NCI-H187 treated with DMSO at 0.1 percent for 48 hours (cell line): ENCODE data around the gene COL23A1.

Experiments
- DNase-seq: peaks from one replicate; lab custom pipeline; 2025; lab: John Stamatoyannopoulos, UW

The COL23A1 gene

GRCh38 chr5:178474562-178475184 lies 115.5 kb downstream of the COL23A1 start:
- no peak for DNase-seq

GRCh38 chr5:178473854-178474253 lies 116.3 kb downstream of the COL23A1 start:
- no peak for DNase-seq

GRCh38 chr5:178472138-178472537 lies 118.1 kb downstream of the COL23A1 start:
- no peak for DNase-seq

- no peak for DNase-seq
These were observed 118.5 kb downstream of the COL23A1 start for GRCh38 chr5:178471711-178472110.

DNA sequence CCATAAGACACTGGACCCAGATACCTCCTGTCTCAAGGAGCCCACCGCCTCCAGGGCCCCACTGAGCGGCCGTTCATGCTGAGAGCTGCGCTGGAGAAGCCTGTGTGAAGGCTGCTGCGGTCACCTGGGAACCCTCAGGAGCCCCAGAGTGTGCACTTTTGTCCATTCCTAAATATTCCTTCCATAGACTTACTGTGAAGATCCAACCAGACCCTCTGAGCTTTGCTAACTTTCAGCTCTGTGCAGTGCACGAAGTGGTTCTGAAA lies 119.5 kb downstream of the COL23A1 start:
- no peak for DNase-seq

DNA sequence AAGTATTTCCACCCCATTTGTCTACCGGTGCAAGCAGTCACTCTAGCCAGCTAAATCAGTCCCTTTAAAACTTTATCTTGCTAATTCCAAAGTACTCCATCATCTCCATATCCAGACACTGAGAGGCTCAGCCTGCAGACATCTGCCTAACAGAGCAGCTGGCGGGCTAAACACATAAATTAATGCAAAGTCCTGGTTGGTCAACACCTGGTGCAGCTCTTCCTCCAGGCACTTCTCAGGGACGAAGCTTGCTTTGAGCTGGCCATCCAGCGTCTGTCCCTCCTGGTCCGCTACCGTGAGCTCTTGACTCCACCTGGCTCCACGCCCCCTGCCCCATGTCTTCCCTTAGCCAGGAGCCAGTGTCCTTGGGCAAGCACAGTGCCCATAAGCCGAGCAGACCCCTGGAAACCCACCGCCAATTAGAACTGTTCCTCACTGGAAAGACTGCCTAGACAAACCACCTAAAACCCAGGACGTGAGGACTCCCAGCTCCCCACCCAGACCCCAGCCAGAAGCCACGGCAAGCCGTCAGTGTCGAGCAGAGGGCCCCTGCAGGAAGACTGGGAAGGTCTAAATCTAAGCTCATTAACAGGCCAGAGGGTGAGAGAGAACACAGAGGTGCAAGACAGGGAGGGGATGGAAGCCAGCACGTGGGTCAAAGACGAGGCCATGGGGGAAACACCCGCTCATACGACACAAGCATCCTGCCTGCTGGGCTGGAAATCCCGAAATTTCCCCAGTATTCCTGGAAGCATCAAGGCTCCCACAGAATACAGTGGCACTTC lies 120.0 kb downstream of the COL23A1 start:
- no peak for DNase-seq

DNA sequence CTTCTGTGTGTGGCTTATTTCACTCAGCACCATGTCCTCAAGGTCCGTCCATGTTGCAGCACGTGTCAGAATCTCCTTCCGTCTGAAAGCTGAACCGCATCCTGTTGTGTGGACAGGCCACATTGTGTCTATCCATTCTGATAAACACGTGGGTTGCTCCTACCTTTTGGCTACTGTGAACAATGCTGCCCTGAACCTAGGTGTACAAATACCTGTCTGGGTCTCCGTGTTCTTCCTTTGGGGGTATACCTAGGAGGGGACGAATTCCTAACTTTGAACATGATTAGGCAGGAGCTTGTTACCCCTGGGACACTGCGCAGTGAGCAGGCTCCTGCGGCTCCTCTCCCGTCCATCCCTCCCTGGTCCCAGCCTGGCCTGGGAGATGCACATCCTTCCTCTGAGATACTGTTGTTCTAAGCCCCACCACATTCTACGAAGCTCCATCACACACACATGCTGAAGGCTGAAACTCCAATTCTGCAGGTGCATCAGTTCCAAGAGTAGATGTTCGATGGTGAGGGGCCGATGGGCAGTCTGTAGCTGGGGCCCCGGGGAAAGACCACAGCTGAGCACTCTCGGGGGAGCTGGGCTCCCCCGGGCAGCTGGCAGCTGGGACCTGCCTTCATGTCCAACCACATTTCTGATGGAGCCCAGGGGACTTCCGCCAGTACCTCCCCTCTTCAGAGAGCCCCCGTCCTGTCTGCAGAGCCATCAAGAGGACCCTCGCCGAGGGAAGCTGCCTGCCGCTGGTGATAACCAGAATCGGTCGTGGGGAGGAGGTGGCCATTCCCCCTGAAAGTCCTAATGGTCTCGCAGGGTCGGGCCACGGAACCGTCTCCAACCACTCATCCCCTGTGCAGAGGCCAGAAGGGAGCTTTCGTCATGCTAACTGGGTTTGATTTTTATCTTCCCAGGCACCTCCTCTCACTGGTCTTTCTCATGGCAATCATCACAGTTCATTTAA lies 120.9 kb downstream of the COL23A1 start:
- DNase-seq, result no peak

GRCh38 chr5:178468196-178468685 lies 122.0 kb downstream of the COL23A1 start:
- no peak for DNase-seq

DNA sequence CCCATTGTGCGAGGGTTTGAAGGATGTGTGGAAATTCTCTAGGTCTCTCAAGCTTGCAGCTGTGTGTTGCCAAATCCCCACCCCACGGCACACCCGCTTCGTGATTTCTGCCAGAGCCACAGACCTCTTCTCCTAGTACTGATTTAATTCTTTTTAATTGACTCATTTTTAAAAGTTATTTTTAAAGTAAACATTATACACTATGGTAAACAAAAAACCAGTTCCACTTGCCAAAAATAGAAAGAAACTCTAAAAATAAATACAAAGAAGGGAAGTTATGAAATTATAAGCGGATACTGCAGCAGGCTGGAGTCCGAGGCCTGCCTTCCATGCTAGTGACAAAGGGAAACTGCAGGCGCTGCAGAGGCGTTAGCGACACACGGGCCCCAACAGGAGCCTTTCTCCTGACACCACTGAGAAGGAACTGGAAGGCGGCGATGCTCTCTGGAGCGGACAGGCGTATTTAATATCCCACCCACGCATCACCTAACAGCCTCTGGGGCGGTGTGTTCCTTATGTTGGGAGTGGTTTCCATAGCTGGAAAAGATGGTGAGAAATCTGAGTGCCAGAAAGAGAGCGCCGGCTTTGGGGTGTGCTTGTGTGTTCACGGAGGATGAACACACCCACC lies 122.5 kb downstream of the COL23A1 start:
- DNase-seq, result no peak

- no peak for DNase-seq
These were observed 123.0 kb downstream of the COL23A1 start for GRCh38 chr5:178467205-178467567.

DNA sequence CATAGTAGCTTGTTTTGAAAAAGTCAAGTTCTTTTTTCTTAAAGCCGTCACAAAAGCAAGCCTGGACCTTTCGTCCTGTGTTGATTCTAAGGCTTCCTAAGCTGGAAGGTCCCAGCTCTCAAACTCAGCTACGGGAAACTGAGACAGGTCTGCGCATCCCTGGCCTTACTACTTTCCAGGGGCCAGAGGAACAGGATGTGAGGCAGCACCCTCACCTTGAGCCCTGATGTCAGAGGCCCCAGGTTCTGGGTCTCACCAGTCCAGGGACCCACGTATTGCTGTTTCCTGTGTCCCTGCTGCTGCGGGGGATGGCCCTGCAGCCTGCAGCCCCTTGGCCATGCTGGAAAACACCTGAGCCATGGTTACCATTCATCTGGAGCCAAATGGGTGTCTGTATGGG lies 123.9 kb downstream of the COL23A1 start:
- no peak for DNase-seq

GRCh38 chr5:178465861-178466288 lies 124.3 kb downstream of the COL23A1 start:
- no peak for DNase-seq

DNA sequence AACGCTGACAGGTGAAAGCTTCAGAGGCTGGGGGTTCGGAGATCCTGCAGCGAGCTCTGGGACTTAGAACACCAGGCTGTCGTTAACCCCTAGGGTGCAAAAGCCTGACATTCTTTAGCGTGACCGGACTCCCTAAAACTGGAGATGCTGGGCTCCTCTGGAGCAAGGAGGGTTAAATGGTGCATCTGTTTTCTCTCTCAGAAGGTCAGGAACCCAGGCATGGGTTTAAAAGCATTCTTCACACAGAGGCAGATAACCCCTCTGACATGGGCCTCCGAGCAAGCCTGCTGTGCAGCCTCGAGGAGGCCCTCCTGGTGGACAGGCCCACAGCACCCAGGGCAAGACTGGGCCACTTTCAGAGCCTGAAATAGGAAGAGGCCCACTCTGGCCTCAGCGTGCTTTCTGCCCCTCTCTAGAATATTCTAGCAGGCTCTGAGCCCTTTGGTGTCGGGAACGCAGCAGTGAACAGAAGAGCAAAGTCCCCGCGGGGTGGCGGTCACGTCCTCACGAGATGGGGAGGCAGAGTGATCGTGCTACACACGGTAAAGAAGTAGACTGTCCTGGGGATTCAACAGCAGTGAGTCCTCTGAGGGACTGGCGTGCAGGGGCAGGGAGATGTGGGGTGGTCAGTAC lies 124.8 kb downstream of the COL23A1 start:
- no peak for DNase-seq

DNA sequence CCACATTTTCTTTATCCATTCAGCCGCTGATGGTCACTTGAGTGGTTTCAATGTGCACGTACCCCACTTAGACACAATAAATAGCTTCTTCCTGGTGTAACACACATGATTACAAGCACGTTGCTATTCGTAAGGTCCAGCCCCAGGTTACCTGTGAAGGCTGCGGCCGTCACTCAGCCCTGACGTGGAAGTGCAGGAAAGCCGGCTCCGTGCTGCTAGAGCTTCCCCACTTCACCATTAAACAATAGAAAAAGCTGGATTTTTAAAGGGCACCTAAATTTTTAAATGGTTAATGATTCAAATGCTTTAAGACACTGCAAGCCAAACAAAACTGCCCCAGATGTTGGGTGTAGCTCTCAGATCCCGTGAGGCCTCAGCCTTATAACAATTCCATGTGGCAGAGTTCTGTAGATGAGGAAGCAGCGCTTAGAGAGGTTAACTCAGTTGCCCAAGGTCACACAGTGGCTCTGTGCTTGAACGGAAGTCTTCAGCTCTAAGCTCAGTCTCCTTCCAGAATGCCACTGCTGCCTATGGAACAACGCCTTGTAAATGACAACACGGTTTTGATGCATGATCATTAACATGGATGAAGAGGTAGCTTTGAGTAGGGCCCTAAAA lies 125.7 kb downstream of the COL23A1 start:
- DNase-seq, result no peak

DNA sequence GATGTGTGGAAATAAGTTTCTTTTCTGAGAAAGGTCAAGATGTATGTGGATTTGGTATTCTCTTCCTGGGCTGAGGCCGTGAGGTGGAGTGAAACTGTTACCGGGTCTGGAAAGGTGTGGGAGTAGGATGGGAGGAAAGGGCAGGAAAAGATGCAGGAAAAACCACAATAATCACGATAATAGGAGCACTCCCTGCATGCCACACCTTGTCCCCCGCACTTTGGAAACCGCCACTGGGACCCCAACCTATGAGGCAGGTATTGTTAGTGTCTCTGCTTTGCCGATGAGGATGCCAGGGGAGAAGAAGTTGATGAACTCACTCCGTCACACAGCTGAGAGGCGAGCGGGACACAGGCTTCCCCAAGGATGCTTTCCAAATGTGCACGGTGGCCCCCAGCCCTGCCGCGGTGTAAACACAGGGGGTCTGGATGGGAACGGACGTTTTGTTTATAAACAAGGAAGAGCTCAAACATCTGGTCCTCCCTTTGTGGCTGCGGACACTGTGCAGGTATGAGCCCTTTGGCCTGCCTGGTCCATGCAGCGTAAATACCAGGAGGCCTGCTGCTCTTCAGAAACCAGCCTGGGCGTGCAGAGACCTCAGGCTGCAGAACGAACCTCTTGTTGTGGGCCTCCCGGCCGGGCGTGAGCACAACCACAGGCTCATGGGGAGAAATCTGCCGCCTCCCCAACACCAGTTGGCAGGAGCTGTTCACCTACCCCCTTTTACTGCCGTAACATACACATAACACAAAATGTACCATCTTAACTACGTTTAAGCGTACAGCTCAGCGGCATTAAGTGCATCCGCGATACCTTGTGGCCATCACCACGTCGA lies 126.7 kb downstream of the COL23A1 start:
- no peak for DNase-seq

GRCh38 chr5:178462816-178463215 lies 127.4 kb downstream of the COL23A1 start:
- DNase-seq, result no peak

DNA sequence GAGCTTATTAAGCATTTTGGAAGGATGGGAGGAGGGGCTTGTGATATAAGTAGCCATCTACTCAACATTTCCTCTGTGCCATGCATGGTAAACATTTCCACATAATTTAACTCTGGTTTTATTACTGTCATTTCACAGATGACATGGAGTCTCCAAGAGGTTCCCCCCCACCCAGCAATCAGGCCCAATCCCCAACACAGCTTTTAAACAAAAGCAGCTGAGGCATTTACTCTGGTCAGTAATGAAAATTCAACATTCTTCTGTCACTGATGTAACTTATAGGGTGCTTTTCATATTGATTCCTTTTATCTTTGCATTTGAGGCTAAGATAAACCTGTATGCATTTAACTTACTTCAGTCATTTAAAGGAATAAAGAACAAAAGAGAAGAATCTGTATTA lies 128.1 kb downstream of the COL23A1 start:
- DNase-seq, result no peak

DNA sequence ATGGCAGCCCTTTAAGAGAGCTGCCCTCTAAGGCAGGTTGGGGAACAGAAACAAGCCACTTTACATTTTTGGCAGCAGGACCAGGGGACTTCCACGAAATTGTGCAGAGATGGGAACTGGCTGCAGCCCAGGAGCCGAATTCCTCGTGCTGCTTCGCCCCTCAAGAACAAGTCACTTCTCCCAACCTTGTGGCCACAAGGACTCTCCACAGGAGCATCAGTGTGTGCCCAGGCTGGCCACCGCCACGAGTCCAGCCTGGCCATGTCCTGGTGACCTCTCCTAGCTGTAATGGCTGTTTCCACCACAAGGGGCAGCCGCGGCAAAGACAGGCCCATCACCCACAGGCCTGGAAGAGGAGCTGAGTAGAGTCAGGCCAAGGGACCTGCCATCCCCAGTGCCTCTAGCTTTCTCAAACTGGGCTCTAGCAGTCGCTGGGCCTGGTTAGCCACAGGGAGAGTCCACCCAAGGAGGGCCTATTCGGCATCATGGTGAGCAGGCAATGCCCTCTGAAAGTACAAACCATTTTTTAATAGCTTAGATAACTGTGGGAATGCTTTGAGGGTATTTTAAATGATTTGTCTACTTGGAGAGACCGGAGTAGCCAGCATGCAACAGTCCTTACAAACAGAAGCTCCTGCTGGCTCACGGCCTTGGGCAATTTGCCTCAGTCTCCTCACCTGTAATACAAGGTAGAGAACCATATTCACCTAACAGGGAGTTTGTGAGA lies 129.0 kb downstream of the COL23A1 start:
- no peak for DNase-seq

DNA sequence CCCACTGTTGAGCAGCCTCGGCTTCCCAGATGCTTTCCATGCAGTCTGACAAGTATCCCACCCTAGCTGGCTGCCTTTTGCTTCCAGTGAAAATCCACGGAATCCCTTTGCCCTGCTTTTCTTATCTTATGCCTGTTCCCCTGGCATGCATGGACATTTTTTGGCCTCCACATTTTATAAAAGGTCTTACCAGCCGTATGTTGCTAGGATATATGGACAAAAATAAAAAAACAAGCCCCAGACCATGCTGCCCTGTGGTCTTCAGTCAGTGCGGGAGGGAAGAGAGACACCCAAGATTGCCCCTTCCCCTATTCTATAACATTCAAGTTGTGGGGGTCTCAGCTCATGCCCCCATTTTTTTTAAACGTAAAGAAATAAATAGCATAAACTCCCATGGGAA lies 129.6 kb downstream of the COL23A1 start:
- no peak for DNase-seq

DNA sequence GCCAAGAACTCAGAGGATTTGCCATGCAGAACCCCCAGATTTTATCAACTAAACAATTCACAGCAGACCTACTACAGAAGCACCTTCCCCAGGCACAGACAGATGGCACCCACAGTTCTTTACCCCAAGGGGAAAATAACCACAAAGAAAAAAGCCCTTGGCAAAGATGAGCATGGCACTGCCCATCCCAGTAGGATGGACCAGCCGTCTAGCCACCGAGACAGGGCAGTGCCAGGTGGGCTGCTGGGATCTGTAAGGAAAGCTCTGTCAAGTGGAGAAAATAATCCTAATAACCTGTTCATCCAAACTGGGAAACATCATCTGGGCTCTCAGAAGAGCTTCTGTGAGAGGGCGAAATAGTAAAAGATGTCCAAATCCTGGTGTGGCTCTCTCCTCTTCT lies 130.0 kb downstream of the COL23A1 start:
- DNase-seq, result no peak
